GM06990 (cell line): Measurements from ENCODE around the gene ACTBL2.

ENCODE experiments used
- DNase-seq: peaks from one replicate; pipeline ENCODE4 v3.0.0-alpha.2; 2011; ENCODE audit not compliant: insufficient read length; ENCODE audit errors: extremely low read depth
- H3K27me3 ChIP-seq: replicated peaks from 2 replicates; pipeline ENCODE4 v1.6.0; 2011; ENCODE audit warnings: low read length; ENCODE audit not compliant: control insufficient read depth, insufficient read depth
- H3K36me3 ChIP-seq: 2 replicates; pipeline ENCODE4 v1.5.1; 2011; ENCODE audit warnings: low read length; ENCODE audit not compliant: control insufficient read depth, insufficient read depth
- H3K4me3 ChIP-seq: replicated peaks from 2 replicates; pipeline ENCODE4 v1.5.1; 2011; ENCODE audit warnings: low read depth, mild to moderate bottlenecking, control low read depth, low read length
- CTCF ChIP-seq: IDR thresholded peaks from 2 replicates; pipeline ENCODE4 v1.5.1; 2011; ENCODE audit warnings: low read length, control low read depth, mild to moderate bottlenecking, inconsistent platforms; ENCODE audit not compliant: insufficient read depth, poor library complexity, severe bottlenecking

Gene ACTBL2

GRCh38 chr5:57442080-57442839 is 40.4 kb downstream of the ACTBL2 start:
- Histone ChIP-seq H3K4me3 (no peak overlapping the region), H3K36me3 (no peaks in the 10 kb centered on the region), H3K27me3 (no peaks in the 10 kb centered on the region; the same call in 1 of the 2 replicates)
- DNase-seq, result no peak
- no peak for TF ChIP-seq CTCF

GRCh38 chr5:57441557-57441956 is 41.1 kb downstream of the ACTBL2 start:
- Histone ChIP-seq H3K4me3 (no peak overlapping the region), H3K36me3 (no peaks in the 10 kb centered on the region), H3K27me3 (no peaks in the 10 kb centered on the region; the same call in 1 of the 2 replicates)
- DNase-seq, result no peak
- TF ChIP-seq CTCF, result no peak

GRCh38 chr5:57439601-57440000 is 43.0 kb downstream of the ACTBL2 start:
- Histone ChIP-seq H3K27me3 (no peaks in the 10 kb centered on the region; the same call in 1 of the 2 replicates), H3K4me3 (no peak overlapping the region), H3K36me3 (no peaks in the 10 kb centered on the region)
- no peak for DNase-seq
- no peak for TF ChIP-seq CTCF

- no peaks in the 10 kb centered on the region; the same call in 1 of the 2 replicates for H3K27me3 ChIP-seq
- no peak for TF ChIP-seq CTCF
- H3K36me3 ChIP-seq, result no peaks in the 10 kb centered on the region
- H3K4me3 ChIP-seq, result no peak overlapping the region
- DNase-seq, result no peak
Measured at GRCh38 chr5:57437976-57438805, 44.4 kb downstream of the ACTBL2 start.

GRCh38 chr5:57436586-57436985 is 46.0 kb downstream of the ACTBL2 start:
- H3K36me3 ChIP-seq, result no peaks in the 10 kb centered on the region
- H3K4me3 ChIP-seq, result no peak overlapping the region
- no peak for DNase-seq
- TF ChIP-seq CTCF, result no peak
- no peaks in the 10 kb centered on the region; the same call in 1 of the 2 replicates for H3K27me3 ChIP-seq
